CD14-positive monocyte (primary cell): ENCODE results near the gene CORO2A. TPM values are rescaled to one million over a fixed set of nuclear protein-coding genes. Genes with fewer than 3 reads are reported as not detected.

Experiments
- DNase-seq, 3 donors: peaks; one replicate each; pipeline ENCODE4 v3.0.0-alpha.2; 2011 to 2022
- H2AFZ ChIP-seq: 2 replicates; pipeline ENCODE4 v1.6.0; 2012; ENCODE audit warnings: mild to moderate bottlenecking, low read depth, low read length, inconsistent platforms; ENCODE audit not compliant: insufficient read depth, poor library complexity, severe bottlenecking
- H3K27ac ChIP-seq, 2 donors: 1 replicate in 1 of 2; 2 replicates in 1 of 2; pipeline ENCODE4 v1.5.1; 2012 to 2013; ENCODE audit warnings: low read length in 2 of 2, control low read depth in 1 of 2, inconsistent platforms in 1 of 2, low read depth in 1 of 2, mild to moderate bottlenecking in 1 of 2
- H3K27me3 ChIP-seq, 2 donors: one replicate each; pipeline versions ENCODE4 v1.6.0 to v1.6.1; 2011 to 2013; ENCODE audit warnings: low read length in 2 of 2; ENCODE audit not compliant: control insufficient read depth in 2 of 2, insufficient read depth in 2 of 2
- H3K36me3 ChIP-seq, 2 donors: replicated peaks in 1 of 2; 1 replicate in 1 of 2; 2 replicates in 1 of 2; pipeline versions ENCODE4 v1.5.1 to v1.6.1; 2012 to 2013; ENCODE audit warnings: low read length in 2 of 2, control low read depth in 1 of 2, inconsistent platforms in 1 of 2, mild to moderate bottlenecking in 1 of 2; ENCODE audit not compliant: insufficient read depth in 2 of 2, control insufficient read depth in 1 of 2
- H3K4me1 ChIP-seq, 2 donors: 1 replicate in 1 of 2; 2 replicates in 1 of 2; pipeline versions ENCODE4 v1.5.1 to v1.6.1; 2012 to 2013; ENCODE audit warnings: low read length in 2 of 2, control low read depth in 1 of 2, inconsistent platforms in 1 of 2, mild to moderate bottlenecking in 1 of 2, moderate library complexity in 1 of 2; ENCODE audit not compliant: insufficient read depth in 2 of 2, control insufficient read depth in 1 of 2
- H3K4me2 ChIP-seq: replicated peaks from 2 replicates; pipeline ENCODE3; 2012; ENCODE audit warnings: low read length, moderate library complexity, mild to moderate bottlenecking; ENCODE audit not compliant: poor library complexity, severe bottlenecking; ENCODE audit errors: extremely low read depth
- H3K4me3 ChIP-seq, 3 experiments: fragments of 200-600 bp in 1 of 3; sonication (generic) in 1 of 3; replicated peaks in 1 of 3; 1 replicate in 2 of 3; 2 replicates in 1 of 3; pipeline ENCODE4 v1.5.1; 2011 to 2013; ENCODE audit warnings: low read length in 3 of 3, mild to moderate bottlenecking in 3 of 3, control low read depth in 2 of 3, low read depth in 2 of 3, inconsistent platforms in 1 of 3, moderate library complexity in 1 of 3
- H3K79me2 ChIP-seq: 2 replicates; pipeline ENCODE4 v1.6.0; 2012; ENCODE audit warnings: mild to moderate bottlenecking, control low read depth, inconsistent platforms, low read length, moderate library complexity; ENCODE audit not compliant: insufficient read depth
- H3K9ac ChIP-seq: 2 replicates; pipeline ENCODE4 v1.6.0; 2017; ENCODE audit warnings: low read length, mild to moderate bottlenecking; ENCODE audit not compliant: insufficient read depth, poor library complexity, severe bottlenecking
- H3K9me3 ChIP-seq, 2 donors: replicated peaks in 1 of 2; 1 replicate in 1 of 2; 2 replicates in 1 of 2; pipeline versions ENCODE4 v1.5.1 to v1.6.1; 2012 to 2013; ENCODE audit warnings: low read length in 2 of 2, control low read depth in 1 of 2; ENCODE audit not compliant: control insufficient read depth in 1 of 2, insufficient read depth in 1 of 2
- H4K20me1 ChIP-seq: 2 replicates; pipeline ENCODE4 v1.6.0; 2012; ENCODE audit warnings: mild to moderate bottlenecking, low read length, control low read depth, moderate library complexity; ENCODE audit not compliant: insufficient read depth
- H3K27ac Mint-ChIP-seq, 7 donors: one replicate each; pipeline ENCODE4 v1.8.0; 2020; ENCODE audit warnings: mild to moderate bottlenecking in 7 of 7, mixed read lengths in 7 of 7, moderate library complexity in 6 of 7, inconsistent platforms in 2 of 7
- H3K27me3 Mint-ChIP-seq, 3 donors: one replicate each; pipeline ENCODE4 v1.8.0; 2021 to 2022; ENCODE audit warnings: low read depth in 3 of 3, mild to moderate bottlenecking in 3 of 3, mixed read lengths in 3 of 3, moderate library complexity in 3 of 3, inconsistent platforms in 1 of 3
- H3K36me3 Mint-ChIP-seq, 2 donors: one replicate each; pipeline ENCODE4 v1.8.0; 2020; ENCODE audit warnings: mixed read lengths in 2 of 2, inconsistent platforms in 1 of 2, mild to moderate bottlenecking in 1 of 2
- H3K4me1 Mint-ChIP-seq: one replicate; pipeline ENCODE4 v1.8.0; 2020; ENCODE audit warnings: mild to moderate bottlenecking, mixed read lengths
- H3K4me3 Mint-ChIP-seq, 2 donors: one replicate each; pipeline ENCODE4 v1.8.0; 2020; ENCODE audit warnings: mild to moderate bottlenecking in 2 of 2, mixed read lengths in 2 of 2, moderate library complexity in 1 of 2
- H3K9me3 Mint-ChIP-seq, 7 donors: one replicate each; pipeline ENCODE4 v1.8.0; 2020 to 2022; ENCODE audit warnings: mixed read lengths in 7 of 7, mild to moderate bottlenecking in 6 of 7, moderate library complexity in 6 of 7, inconsistent platforms in 2 of 7
- WGBS: methylation state at CpG from one replicate; pipeline ENCODE4 v1.1.5; 2013; ENCODE audit warnings: missing lambda C conversion rate; ENCODE audit not compliant: insufficient coverage; 5-methylcytosine and 5-hydroxymethylcytosine counted together
- intact Hi-C, 2 donors: fragments of 100-400 bp; cut with micrococcal nuclease; formaldehyde crosslinking; loops; one replicate each; pipeline versions ENCODE4 v1.15.0 to v1.15.1; 2023
- polyA plus RNA-seq, 3 donors: library from polyadenylated mRNA; depleted of rRNA in 1 of 3; unstranded in 2 of 3; stranded (reverse) in 1 of 3; fragments of 300-500 nt in 2 of 3; fragments of >200 nt in 1 of 3; fragmentation: Illumina TruSeq in 2 of 3; gene quantifications; 1 replicate in 2 of 3; 2 replicates in 1 of 3; pipeline ENCODE4 v1.2.3, GENCODE V29; 2012 to 2021
- TF ChIP-seq, protein P1 (sequence below): fragments of 200-600 bp; IDR thresholded peaks from one replicate; pipeline ENCODE4 v1.8.0; 2022; ENCODE audit warnings: antibody characterized with exemption, mild to moderate bottlenecking

Gene CORO2A
- polyA plus RNA-seq, 3 donors, result 1.2 to 3.5 (median 2.1) TPM

DNA sequence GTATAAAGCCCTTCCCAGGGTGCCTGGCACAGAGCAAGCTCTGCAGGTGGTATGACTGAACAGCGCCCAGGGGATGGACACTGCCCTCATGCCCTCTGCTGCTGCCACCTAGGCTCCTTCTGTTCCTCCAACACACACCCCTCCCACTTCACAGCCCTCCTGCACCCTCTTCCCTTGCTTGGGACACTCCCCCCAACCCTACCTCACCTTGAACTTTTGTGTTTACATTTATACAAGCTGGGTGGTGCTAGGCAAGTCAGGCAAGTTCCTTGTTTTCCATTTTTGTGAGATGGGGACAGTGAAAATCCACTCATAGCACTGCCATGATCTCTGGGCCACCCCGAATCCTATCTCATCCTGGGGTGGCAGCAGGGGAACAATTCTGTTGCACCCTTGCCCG is 18.8 kb upstream of the CORO2A start:
- 100% methylated on average over 3 of the region's 3 CpGs for WGBS
- Mint-ChIP-seq H3K4me3 (no peak overlapping the region), H3K4me1 (peaks cover 2% of the 10 kb centered on the region), H3K27me3 (no peaks in the 10 kb centered on the region), H3K36me3 (peaks cover 87 to 94% of the 10 kb centered on the region in 2 donors), H3K27ac (peak overlapping the region in 4 of 7 donors; percentile 15 to 62 (median 47)), H3K9me3 (peaks cover 0 to 2% (median 0%) of the 10 kb centered on the region in 7 donors)
- Histone ChIP-seq H3K4me2 (no peak overlapping the region), H3K9ac (no peak overlapping the region), H3K27me3 (no peaks in the 10 kb centered on the region), H3K4me1 (no peaks in the 10 kb centered on the region), H3K9me3 (no peaks in the 10 kb centered on the region), H3K36me3 (peaks cover 95 to 100% of the 10 kb centered on the region in 2 donors), H3K4me3 (no peak overlapping the region), H2AFZ (no peak overlapping the region), H3K27ac (no peak overlapping the region), H3K79me2 (peaks cover 6% of the 10 kb centered on the region), H4K20me1 (peaks cover 73% of the 10 kb centered on the region)
- DNase-seq, result no peak
- intact Hi-C loops, result no loop called here
- TF ChIP-seq, protein P1, sequence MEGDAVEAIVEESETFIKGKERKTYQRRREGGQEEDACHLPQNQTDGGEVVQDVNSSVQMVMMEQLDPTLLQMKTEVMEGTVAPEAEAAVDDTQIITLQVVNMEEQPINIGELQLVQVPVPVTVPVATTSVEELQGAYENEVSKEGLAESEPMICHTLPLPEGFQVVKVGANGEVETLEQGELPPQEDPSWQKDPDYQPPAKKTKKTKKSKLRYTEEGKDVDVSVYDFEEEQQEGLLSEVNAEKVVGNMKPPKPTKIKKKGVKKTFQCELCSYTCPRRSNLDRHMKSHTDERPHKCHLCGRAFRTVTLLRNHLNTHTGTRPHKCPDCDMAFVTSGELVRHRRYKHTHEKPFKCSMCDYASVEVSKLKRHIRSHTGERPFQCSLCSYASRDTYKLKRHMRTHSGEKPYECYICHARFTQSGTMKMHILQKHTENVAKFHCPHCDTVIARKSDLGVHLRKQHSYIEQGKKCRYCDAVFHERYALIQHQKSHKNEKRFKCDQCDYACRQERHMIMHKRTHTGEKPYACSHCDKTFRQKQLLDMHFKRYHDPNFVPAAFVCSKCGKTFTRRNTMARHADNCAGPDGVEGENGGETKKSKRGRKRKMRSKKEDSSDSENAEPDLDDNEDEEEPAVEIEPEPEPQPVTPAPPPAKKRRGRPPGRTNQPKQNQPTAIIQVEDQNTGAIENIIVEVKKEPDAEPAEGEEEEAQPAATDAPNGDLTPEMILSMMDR, result no peak

DNA sequence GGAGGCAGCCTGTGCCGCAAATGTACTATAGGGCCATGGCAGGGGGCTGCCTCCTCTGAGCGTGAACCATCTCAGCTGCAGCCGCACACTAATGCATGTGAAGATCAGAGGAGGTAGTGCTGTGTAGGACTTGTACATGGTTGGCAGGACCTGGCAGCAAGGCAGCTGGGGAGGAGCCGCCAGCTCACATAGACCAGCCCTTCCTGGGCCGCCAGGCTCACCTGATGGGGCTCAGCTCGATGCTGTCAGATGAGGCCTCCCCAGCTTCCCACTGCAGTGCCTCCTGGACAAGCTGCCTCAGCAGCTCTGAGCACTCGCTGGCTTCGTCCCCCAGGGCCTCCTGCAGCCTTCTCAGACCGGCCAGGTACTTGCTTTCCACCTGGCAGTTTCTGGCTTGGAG is 18.0 kb upstream of the CORO2A start:
- intact Hi-C loops, result no loop called here
- H3K27me3 ChIP-seq, result no peaks in the 10 kb centered on the region
- no peaks in the 10 kb centered on the region for H3K9me3 ChIP-seq
- no peak overlapping the region for H2AFZ ChIP-seq
- peaks cover 70% of the 10 kb centered on the region for H4K20me1 ChIP-seq
- Mint-ChIP-seq H3K9me3 (no peaks in the 10 kb centered on the region), H3K4me1 (peaks cover 5% of the 10 kb centered on the region), H3K36me3 (peaks cover 79 to 89% of the 10 kb centered on the region in 2 donors), H3K27ac (peak overlapping the region in 1 of 7 donors; percentile 46), H3K4me3 (no peak overlapping the region), H3K27me3 (no peaks in the 10 kb centered on the region)
- DNase-seq, result no peak
- WGBS, result 99% methylated on average over 9 of the region's 9 CpGs
- H3K9ac ChIP-seq, result no peak overlapping the region
- no peak overlapping the region for H3K4me2 ChIP-seq
- no peak overlapping the region for H3K27ac ChIP-seq
- H3K36me3 ChIP-seq, result peaks cover 88 to 94% of the 10 kb centered on the region in 2 donors
- TF ChIP-seq, protein P1, result no peak
- no peaks in the 10 kb centered on the region for H3K79me2 ChIP-seq
- no peaks in the 10 kb centered on the region for H3K4me1 ChIP-seq
- no peak overlapping the region for H3K4me3 ChIP-seq
